Astrocyte (in vitro differentiated cells and primary cell): ENCODE results near the gene ZCCHC24. TPM values are rescaled to one million over a fixed set of nuclear protein-coding genes. Genes with fewer than 3 reads are reported as not detected.

Source experiments
- DNase-seq: peaks from one replicate; pipeline ENCODE4 v3.0.0-alpha.2; 2010; ENCODE audit warnings: low read depth
- FAIRE-seq: peaks from 2 replicates; lab custom pipeline; 2011; peaks lifted over from hg19 to GRCh38; lab: Jason Lieb, UNC
- H2AFZ ChIP-seq: 2 replicates; pipeline ENCODE4 v1.6.0; 2012; ENCODE audit warnings: low read depth, low read length, inconsistent platforms
- H3K27ac ChIP-seq: 2 replicates; pipeline ENCODE4 v1.5.1; 2011; ENCODE audit warnings: low read depth, low read length, inconsistent platforms
- H3K27me3 ChIP-seq: 2 replicates; pipeline ENCODE4 v1.6.0; 2011; ENCODE audit warnings: low read length, inconsistent platforms; ENCODE audit not compliant: insufficient read depth
- H3K36me3 ChIP-seq: 2 replicates; pipeline ENCODE4 v1.5.1; 2011; ENCODE audit warnings: low read length, inconsistent platforms; ENCODE audit not compliant: insufficient read depth
- H3K4me1 ChIP-seq: 2 replicates; pipeline ENCODE4 v1.5.1; 2011; ENCODE audit warnings: low read length, inconsistent platforms; ENCODE audit not compliant: insufficient read depth
- H3K4me2 ChIP-seq: 2 replicates; pipeline ENCODE4 v1.6.0; 2012; ENCODE audit warnings: low read length, inconsistent platforms
- H3K4me3 ChIP-seq: 2 replicates; pipeline ENCODE4 v1.5.1; 2011; ENCODE audit warnings: low read depth, mild to moderate bottlenecking, low read length, inconsistent platforms; ENCODE audit not compliant: insufficient read depth
- H3K79me2 ChIP-seq: 2 replicates; pipeline ENCODE4 v1.6.0; 2012; ENCODE audit warnings: mild to moderate bottlenecking, low read length, inconsistent platforms; ENCODE audit not compliant: insufficient read depth
- H3K9ac ChIP-seq: 2 replicates; pipeline ENCODE4 v1.6.0; 2012; ENCODE audit warnings: mild to moderate bottlenecking, low read length, inconsistent platforms
- H3K9me3 ChIP-seq: 2 replicates; pipeline ENCODE4 v1.5.1; 2012; ENCODE audit warnings: low read depth, mild to moderate bottlenecking, low read length, inconsistent platforms; ENCODE audit not compliant: insufficient read depth
- H4K20me1 ChIP-seq: 2 replicates; pipeline ENCODE4 v1.6.0; 2012; ENCODE audit warnings: low read length, inconsistent platforms; ENCODE audit not compliant: insufficient read depth
- H3K27ac Mint-ChIP-seq: one replicate; pipeline ENCODE4 v1.8.0; 2021; ENCODE audit warnings: mild to moderate bottlenecking, mixed read lengths; ENCODE audit not compliant: unreplicated experiment
- H3K27me3 Mint-ChIP-seq: one replicate; pipeline ENCODE4 v1.8.0; 2021; ENCODE audit warnings: low read depth, mixed read lengths; ENCODE audit not compliant: unreplicated experiment
- H3K36me3 Mint-ChIP-seq: one replicate; pipeline ENCODE4 v1.8.0; 2021; ENCODE audit warnings: low read depth, mixed read lengths; ENCODE audit not compliant: unreplicated experiment
- H3K4me1 Mint-ChIP-seq: one replicate; pipeline ENCODE4 v1.8.0; 2021; ENCODE audit warnings: low read depth, mixed read lengths; ENCODE audit not compliant: unreplicated experiment
- H3K4me3 Mint-ChIP-seq: one replicate; pipeline ENCODE4 v1.8.0; 2021; ENCODE audit warnings: mild to moderate bottlenecking, moderate library complexity, mixed read lengths; ENCODE audit not compliant: unreplicated experiment
- H3K9me3 Mint-ChIP-seq: one replicate; pipeline ENCODE4 v1.8.0; 2021; ENCODE audit warnings: mild to moderate bottlenecking, mixed read lengths; ENCODE audit not compliant: unreplicated experiment
- EZH2 ChIP-seq: IDR thresholded peaks from 2 replicates; pipeline ENCODE4 v1.6.1; 2012; ENCODE audit warnings: mild to moderate bottlenecking, low read length, inconsistent platforms; ENCODE audit not compliant: insufficient read depth
- total RNA-seq: library from RNA; stranded (reverse); gene quantifications from 2 replicates; pipeline ENCODE4 v1.2.1, GENCODE V29; 2021
- TF ChIP-seq, protein P1 (sequence below): IDR thresholded peaks from 2 replicates; pipeline ENCODE4 v1.5.1; 2011; ENCODE audit warnings: low read depth, mild to moderate bottlenecking, inconsistent platforms, low read length, moderate library complexity; ENCODE audit not compliant: insufficient read depth

Gene ZCCHC24
- total RNA-seq, 1 donor from 2014 or later = 21.4 TPM

DNA sequence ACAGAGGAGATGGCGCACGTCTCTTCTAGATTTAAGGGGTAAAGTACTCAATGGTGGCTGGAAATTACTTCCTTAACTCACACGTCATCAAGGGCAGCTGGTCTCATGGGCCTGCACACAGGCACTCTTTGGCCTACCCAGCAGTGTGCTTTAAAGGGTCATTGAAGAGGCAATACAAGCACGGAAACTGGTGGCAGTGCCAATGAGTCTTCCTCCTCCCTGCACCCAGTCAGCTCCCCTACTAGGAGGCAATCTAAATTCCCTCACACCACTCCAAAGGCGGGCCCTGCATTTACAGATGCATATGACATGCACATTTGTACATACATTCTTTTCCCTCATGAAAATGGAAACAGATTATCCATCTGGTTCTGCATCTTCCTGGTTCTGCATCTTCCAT, 50.8 kb downstream of the ZCCHC24 start:
- Mint-ChIP-seq H3K27me3 (no peaks in the 10 kb centered on the region), H3K4me3 (no peak overlapping the region), H3K4me1 (peaks cover 21% of the 10 kb centered on the region), H3K27ac (no peak overlapping the region), H3K36me3 (peaks cover 32% of the 10 kb centered on the region), H3K9me3 (peaks cover 4% of the 10 kb centered on the region)
- Histone ChIP-seq H3K9me3 (no peaks in the 10 kb centered on the region), H3K27me3 (no peaks in the 10 kb centered on the region), H4K20me1 (peaks cover 4% of the 10 kb centered on the region), H3K9ac (no peak overlapping the region), H3K36me3 (peaks cover 6% of the 10 kb centered on the region), H3K4me2 (no peak overlapping the region), H3K4me3 (no peak overlapping the region), H3K4me1 (peaks cover 24% of the 10 kb centered on the region), H3K79me2 (peaks cover 5% of the 10 kb centered on the region), H2AFZ (no peak overlapping the region), H3K27ac (no peak overlapping the region)
- TF ChIP-seq, protein P1, sequence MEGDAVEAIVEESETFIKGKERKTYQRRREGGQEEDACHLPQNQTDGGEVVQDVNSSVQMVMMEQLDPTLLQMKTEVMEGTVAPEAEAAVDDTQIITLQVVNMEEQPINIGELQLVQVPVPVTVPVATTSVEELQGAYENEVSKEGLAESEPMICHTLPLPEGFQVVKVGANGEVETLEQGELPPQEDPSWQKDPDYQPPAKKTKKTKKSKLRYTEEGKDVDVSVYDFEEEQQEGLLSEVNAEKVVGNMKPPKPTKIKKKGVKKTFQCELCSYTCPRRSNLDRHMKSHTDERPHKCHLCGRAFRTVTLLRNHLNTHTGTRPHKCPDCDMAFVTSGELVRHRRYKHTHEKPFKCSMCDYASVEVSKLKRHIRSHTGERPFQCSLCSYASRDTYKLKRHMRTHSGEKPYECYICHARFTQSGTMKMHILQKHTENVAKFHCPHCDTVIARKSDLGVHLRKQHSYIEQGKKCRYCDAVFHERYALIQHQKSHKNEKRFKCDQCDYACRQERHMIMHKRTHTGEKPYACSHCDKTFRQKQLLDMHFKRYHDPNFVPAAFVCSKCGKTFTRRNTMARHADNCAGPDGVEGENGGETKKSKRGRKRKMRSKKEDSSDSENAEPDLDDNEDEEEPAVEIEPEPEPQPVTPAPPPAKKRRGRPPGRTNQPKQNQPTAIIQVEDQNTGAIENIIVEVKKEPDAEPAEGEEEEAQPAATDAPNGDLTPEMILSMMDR = no peak
- TF ChIP-seq EZH2 = no peak
- no peak for FAIRE-seq
- no peak for DNase-seq

DNA sequence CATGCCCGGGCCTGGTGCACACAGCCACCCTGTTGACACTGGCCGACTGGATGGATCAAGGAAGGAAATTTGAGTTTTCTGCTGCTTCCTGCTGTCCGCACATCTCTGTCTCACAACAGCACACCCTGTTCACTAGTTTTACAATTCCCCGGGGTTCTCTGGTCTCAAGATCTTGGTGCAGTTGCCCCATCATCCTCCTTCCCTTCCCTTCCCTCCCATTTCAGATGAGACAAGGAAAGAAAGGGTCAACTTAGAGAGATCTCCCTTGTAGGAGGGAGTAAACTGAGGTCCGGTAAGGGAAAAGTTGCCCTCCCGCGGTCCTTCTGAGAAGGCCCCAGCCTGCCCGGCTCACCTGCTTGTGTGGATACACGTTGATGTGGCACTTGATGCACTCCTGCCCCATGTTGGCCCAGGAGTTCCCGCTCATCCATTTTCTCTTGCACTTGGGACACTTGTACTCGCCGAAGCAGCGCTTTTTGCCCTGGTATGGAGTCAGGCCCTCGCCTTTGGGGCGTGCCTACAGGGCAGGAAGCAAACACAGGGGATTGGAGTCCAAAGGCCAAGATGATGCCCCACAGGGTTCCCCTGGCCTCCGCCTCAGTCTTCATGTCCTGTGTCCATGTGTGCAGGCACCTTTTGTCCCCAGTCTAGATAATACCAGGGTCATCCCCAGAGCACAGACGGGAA, 51.4 kb downstream of the ZCCHC24 start:
- H3K27me3 ChIP-seq = no peaks in the 10 kb centered on the region
- H3K9ac ChIP-seq = no peak overlapping the region
- peaks cover 5% of the 10 kb centered on the region for H3K79me2 ChIP-seq
- peaks cover 5% of the 10 kb centered on the region for H4K20me1 ChIP-seq
- H2AFZ ChIP-seq = no peak overlapping the region
- Mint-ChIP-seq H3K4me1 (peaks cover 16% of the 10 kb centered on the region), H3K4me3 (no peak overlapping the region), H3K9me3 (peaks cover 4% of the 10 kb centered on the region), H3K27ac (no peak overlapping the region), H3K36me3 (peaks cover 32% of the 10 kb centered on the region), H3K27me3 (no peaks in the 10 kb centered on the region)
- H3K27ac ChIP-seq = no peak overlapping the region
- H3K4me3 ChIP-seq = no peak overlapping the region
- H3K4me1 ChIP-seq = peaks cover 18% of the 10 kb centered on the region
- H3K36me3 ChIP-seq = peaks cover 8% of the 10 kb centered on the region
- no peaks in the 10 kb centered on the region for H3K9me3 ChIP-seq
- FAIRE-seq (no peak), DNase-seq (no peak)
- H3K4me2 ChIP-seq = no peak overlapping the region
- TF ChIP-seq EZH2 = no peak
- TF ChIP-seq, protein P1 = no peak
